Measurements from ENCODE around the gene ZFAND6. TPM values are rescaled to one million over a fixed set of nuclear protein-coding genes. Genes with fewer than 3 reads are reported as not detected.

Gene ZFAND6
- total RNA-seq, 1 experiment from 2014 or later = 181 TPM

DNA sequence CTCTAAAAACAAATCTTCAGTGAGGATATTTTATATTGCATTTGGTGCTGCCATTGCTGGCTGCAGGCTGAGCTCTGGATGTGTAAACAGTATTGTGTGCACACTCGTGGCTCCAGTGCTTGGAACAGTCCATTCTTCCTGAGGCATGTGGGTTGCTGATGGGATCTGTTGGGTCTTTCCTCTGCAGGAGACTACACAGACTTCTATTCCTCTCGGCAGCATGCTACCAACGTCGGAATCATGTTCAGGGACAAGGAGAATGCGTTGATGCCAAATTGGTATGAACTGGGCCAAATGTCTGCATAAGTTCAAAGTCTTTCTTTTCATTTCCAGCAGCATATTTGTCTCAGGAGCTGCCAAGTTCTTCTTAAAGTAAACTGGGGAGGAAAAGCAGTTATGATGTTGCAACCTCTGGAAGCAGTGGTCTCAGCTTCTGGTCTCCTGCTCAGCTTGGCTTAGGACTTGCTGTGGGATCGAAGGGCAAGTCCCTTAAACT, 102.6 kb downstream of the ZFAND6 start:
- Histone ChIP-seq H3K9me3 (replicated peaks) (no peaks in the 10 kb centered on the region), H3K27ac (no peak overlapping the region), H3K4me1 (replicated peaks) (peaks cover 9% of the 10 kb centered on the region), H3K36me3 (peaks cover 21% of the 10 kb centered on the region), H3K27me3 (replicated peaks) (no peaks in the 10 kb centered on the region), H3K4me3 (no peak overlapping the region)
- no peak for DNase-seq (ENCODE audit: low read depth in 1 of 2, low spot score in 2 of 2)

DNA sequence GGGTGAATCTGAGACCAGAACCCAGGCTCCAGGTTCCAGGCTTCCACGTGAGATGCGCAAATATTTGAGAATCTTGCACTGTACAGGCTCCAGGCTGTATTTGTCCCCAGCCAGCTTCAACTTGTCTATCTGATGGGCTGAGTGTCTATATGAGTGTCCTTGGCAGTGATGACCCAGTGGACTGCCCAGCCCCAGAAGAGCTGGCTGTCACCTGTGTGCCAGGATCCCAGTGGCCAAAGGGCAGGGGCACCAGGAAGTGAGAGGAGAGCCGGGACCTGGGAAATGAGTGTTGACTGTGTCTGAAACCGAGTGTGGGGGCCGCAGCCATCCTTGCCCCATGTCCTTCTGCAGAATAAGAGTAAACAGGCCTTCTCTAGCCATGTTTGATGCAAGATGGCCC, 103.7 kb downstream of the ZFAND6 start:
- Histone ChIP-seq H3K27me3 (replicated peaks) (no peaks in the 10 kb centered on the region), H3K9me3 (replicated peaks) (no peaks in the 10 kb centered on the region), H3K36me3 (peaks cover 21% of the 10 kb centered on the region), H3K27ac (no peak overlapping the region), H3K4me1 (replicated peaks) (peaks cover 9% of the 10 kb centered on the region), H3K4me3 (no peak overlapping the region)
- DNase-seq (ENCODE audit: low read depth in 1 of 2, low spot score in 2 of 2) = no peak

DNA sequence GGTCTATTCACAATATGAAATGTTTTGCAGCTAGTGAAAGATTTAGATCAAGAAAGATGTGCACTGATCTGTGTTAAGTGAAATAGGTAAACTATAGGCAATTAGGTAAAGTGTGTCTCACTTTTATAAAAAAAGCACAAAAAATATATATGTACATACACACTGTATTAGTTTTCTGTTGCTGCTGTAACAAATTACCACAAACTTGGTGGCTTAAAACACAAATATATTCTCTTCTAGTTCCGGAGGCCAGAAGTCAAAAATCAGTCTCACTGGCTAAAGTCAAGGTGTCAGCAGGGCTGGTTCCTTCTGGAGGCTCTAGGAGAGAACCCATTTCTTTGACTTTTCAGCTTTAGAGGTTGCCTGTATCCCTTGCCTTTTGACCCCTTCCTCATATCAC, 104.4 kb downstream of the ZFAND6 start:
- Histone ChIP-seq H3K9me3 (replicated peaks) (no peaks in the 10 kb centered on the region), H3K4me3 (no peak overlapping the region), H3K27me3 (replicated peaks) (no peaks in the 10 kb centered on the region), H3K27ac (no peak overlapping the region), H3K36me3 (peaks cover 21% of the 10 kb centered on the region), H3K4me1 (replicated peaks) (peaks cover 9% of the 10 kb centered on the region)
- no peak for DNase-seq (ENCODE audit: low read depth in 1 of 2, low spot score in 2 of 2)

DNA sequence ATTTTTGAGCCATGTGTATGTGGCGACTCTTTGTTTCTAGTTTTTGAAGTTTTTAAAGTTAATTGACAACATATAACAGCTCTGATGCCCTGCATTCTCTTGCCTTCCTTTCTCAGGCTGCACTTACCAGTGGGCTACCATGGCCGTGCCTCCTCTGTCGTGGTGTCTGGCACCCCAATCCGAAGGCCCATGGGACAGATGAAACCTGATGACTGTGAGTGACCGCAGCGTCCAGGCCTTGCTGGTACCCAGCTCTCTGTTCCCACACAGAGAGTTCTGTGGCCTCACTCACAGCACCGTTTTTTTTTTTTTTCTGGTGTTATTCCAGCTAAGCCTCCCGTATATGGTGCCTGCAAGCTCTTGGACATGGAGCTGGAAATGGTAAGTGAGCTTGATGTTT, 108.5 kb downstream of the ZFAND6 start:
- DNase-seq (ENCODE audit: low read depth in 1 of 2, low spot score in 2 of 2) = no peak
- Histone ChIP-seq H3K4me3 (no peak overlapping the region), H3K27ac (no peak overlapping the region), H3K36me3 (peaks cover 5% of the 10 kb centered on the region; the same call in 1 of the 2 replicates), H3K4me1 (replicated peaks) (no peaks in the 10 kb centered on the region), H3K27me3 (replicated peaks) (no peaks in the 10 kb centered on the region), H3K9me3 (replicated peaks) (no peaks in the 10 kb centered on the region)

DNA sequence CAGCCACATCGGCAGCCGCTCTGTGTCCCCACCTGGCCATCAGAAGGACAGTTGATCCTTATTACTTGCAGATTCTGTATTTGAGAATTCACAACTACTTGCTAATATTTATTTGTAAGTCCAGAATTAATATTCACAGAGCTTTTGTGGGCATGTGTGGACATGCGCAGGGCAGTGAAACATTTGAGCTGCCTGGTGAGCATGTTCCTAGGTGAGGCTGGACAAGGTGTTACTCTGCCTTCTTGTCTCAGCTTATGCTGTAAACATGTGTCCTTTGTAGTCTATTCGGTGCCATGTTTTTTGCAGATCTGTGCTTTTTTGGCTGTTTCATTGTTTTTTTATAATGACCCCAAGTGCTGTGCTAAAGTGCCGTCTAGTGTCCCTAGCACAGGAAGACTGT, 108.9 kb downstream of the ZFAND6 start:
- H3K27ac ChIP-seq = no peak overlapping the region
- H3K4me3 ChIP-seq = no peak overlapping the region
- 0 out of 2 replicates have a peak, but pooled peaks cover 5% of the 10 kb centered on the region for H3K36me3 ChIP-seq
- H3K27me3 ChIP-seq (replicated peaks) = no peaks in the 10 kb centered on the region
- H3K4me1 ChIP-seq (replicated peaks) = no peaks in the 10 kb centered on the region
- H3K9me3 ChIP-seq (replicated peaks) = no peaks in the 10 kb centered on the region
- DNase-seq (ENCODE audit: low read depth in 1 of 2, low spot score in 2 of 2) = no peak

DNA sequence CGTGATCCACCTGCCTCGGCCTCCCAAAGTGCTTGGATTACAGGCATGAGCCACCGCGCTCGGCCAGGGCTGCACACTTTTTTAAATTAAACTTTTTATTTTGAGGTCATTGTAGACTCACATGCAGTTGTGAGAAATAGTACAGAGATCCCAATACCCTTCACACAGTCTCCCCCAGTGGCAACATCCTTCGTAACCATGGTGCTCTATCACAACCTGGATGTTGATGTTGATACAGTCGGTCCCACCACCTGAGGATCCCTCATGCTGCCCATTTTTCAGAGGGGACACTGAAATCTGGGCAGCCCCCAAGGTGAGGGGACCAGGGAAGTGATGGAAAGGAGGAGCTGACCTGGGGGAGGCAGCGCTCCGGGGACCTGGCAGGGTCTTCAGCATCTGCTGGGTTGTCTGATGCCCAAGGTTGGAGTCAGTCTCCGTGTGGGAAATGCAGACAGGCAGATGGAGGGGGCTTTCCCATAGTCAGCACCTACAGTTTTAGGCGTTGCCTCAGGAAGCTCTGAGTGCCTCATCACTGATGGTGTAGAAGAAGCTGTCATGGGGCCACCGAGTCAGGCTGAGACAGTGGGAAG, 110.4 kb downstream of the ZFAND6 start:
- Histone ChIP-seq H3K4me1 (replicated peaks) (no peaks in the 10 kb centered on the region), H3K27ac (no peak overlapping the region), H3K4me3 (no peak overlapping the region), H3K9me3 (replicated peaks) (no peaks in the 10 kb centered on the region), H3K27me3 (replicated peaks) (no peaks in the 10 kb centered on the region), H3K36me3 (peaks cover 2% of the 10 kb centered on the region; the same call in 1 of the 2 replicates)
- DNase-seq (ENCODE audit: low read depth in 1 of 2, low spot score in 2 of 2) = no peak

DNA sequence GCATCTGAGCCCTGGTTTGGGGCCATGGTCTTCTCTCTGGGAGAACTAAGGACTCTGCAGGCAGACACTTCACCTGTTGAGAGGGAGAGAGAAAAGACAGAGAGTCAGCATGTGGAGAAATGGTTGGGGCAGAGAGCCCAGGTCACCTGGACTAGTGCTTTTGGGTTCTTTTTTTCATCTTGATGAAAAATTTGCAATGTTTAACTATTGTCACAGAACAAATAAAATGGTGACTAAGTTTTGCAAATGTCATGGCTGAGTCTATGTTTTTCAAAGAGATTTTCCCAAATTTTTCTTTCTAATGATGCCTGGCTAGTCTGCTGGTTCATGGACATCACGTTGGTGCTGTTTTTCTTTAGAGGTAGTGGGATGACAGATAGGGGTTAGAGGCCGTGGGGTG, 111.1 kb downstream of the ZFAND6 start:
- no peak overlapping the region for H3K4me3 ChIP-seq
- DNase-seq (ENCODE audit: low read depth in 1 of 2, low spot score in 2 of 2) = no peak
- no peak overlapping the region for H3K27ac ChIP-seq
- no peaks in the 10 kb centered on the region for H3K9me3 ChIP-seq (replicated peaks)
- no peaks in the 10 kb centered on the region for H3K4me1 ChIP-seq (replicated peaks)
- H3K36me3 ChIP-seq = peaks cover 9% of the 10 kb centered on the region; the same call in 1 of the 2 replicates
- no peaks in the 10 kb centered on the region for H3K27me3 ChIP-seq (replicated peaks)

DNA sequence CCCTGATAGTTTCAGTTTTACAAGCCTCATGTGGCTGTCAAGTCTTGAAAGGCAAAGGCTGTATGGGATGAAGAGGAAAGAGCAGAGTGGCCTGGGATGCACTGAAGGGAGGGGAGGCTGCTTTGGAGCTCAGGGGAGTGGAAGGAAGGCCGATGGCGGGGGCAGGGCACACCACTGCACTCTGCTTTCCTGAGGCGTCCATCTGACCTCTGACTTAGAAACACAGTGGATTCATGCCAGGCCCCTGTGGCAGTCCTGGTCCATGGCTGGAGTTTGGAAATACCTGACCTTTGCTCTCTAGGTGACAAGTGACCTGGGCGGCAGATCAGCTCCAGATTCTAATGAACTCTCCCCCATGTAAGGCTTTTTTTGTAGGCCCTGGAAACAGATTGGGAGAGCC, 112.3 kb downstream of the ZFAND6 start:
- Histone ChIP-seq H3K9me3 (replicated peaks) (no peaks in the 10 kb centered on the region), H3K27me3 (replicated peaks) (no peaks in the 10 kb centered on the region), H3K4me3 (no peak overlapping the region), H3K4me1 (replicated peaks) (no peaks in the 10 kb centered on the region), H3K27ac (no peak overlapping the region), H3K36me3 (peaks cover 10% of the 10 kb centered on the region)
- DNase-seq (ENCODE audit: low read depth in 1 of 2, low spot score in 2 of 2) = no peak

DNA sequence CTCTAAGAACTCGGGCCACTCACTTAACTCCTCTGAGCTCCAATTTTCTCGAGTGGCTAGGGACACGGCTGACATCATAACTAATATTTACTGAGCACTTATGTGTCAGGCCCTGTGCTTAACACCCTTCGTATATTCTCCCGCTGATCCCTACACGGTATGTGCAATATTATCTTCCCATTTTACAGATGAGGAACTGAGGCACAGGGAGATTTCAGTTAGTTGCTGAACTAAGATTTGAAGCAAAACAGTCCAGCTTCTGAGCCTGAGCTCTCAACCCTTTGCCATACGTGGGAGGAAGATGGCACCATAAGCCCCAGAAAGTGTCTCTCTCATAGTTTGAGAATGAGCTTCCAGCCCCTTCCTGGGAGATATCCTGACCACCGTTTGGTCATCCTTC, 112.9 kb downstream of the ZFAND6 start:
- Histone ChIP-seq H3K27me3 (replicated peaks) (no peaks in the 10 kb centered on the region), H3K9me3 (replicated peaks) (no peaks in the 10 kb centered on the region), H3K27ac (no peak overlapping the region), H3K36me3 (peaks cover 14% of the 10 kb centered on the region), H3K4me3 (no peak overlapping the region), H3K4me1 (replicated peaks) (no peaks in the 10 kb centered on the region)
- DNase-seq (ENCODE audit: low read depth in 1 of 2, low spot score in 2 of 2) = no peak

DNA sequence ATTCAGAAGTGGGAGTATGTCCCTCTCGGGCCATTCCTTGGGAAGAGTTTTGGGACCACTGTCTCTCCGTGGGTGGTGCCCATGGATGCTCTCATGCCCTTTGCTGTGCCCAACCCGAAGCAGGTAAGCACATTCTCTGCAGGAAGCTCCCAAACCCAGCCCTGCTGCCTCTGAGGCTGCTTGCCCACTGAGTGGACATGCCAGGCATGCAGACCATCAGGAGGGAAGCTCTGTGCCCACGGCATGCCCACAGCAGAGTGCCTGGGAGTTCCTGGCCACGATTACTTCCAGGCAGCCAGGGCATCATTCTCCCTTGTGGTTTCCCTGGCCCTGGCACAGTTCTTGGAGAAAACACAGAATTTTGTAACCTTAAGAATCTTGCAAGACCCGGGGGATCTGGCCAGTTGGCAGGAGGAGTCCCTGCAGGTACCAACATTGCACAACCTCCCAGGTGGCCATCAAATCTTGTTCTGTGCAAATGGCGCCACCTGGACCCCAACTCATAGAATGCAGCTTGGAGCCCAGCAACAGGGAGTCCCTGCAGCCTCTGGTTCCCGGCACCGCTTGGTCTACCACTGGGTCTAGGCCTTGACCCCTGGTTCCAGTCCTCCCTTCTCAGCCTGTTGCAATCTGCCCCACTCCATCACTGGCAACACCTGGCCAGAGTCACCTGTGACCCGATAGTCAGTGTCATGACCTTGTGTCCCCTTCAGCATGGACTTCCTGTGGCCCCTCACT, 113.7 kb downstream of the ZFAND6 start:
- no peak for DNase-seq (ENCODE audit: low read depth in 1 of 2, low spot score in 2 of 2)
- peaks cover 20% of the 10 kb centered on the region for H3K36me3 ChIP-seq
- H3K4me1 ChIP-seq (replicated peaks) = no peaks in the 10 kb centered on the region
- H3K4me3 ChIP-seq = no peak overlapping the region
- H3K27me3 ChIP-seq (replicated peaks) = no peaks in the 10 kb centered on the region
- H3K27ac ChIP-seq = no peak overlapping the region
- H3K9me3 ChIP-seq (replicated peaks) = no peaks in the 10 kb centered on the region

DNA sequence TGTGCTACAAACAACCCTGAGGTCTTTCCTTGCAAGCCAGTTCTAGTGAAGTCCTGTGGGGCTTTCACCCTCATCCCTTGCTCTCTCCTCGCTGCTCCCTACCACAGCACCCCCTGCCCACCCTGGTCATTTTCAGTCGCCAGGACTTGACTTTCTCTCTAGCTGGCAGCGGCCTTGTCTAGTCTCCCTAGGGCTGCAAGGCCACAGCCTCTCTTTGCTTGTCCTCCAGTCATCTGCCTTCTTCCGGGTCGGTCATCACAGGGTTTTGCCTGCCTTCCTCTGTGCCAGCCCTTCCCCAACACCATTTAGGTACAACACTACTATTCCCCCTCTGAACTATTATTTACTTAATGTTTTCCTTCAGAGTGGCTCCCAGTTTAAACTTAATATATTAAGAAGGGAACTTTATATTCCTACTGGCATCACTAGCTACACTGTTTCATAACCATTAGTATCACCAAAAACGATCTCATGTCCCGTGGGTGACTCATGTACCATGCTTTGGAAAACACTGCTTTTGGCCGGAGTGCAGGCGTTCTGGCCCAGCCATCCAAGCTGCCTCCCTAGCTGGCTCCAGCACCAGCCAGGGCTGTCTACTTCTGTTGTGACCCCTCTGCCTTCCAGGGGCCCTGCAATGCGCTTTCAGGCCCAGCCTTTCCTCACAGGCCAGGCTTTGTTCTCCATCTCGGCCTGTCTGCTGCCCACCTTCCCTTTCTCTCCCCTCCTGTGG, 114.7 kb downstream of the ZFAND6 start:
- H3K9me3 ChIP-seq (replicated peaks) = no peaks in the 10 kb centered on the region
- no peak overlapping the region for H3K4me3 ChIP-seq
- no peak for DNase-seq (ENCODE audit: low read depth in 1 of 2, low spot score in 2 of 2)
- H3K27me3 ChIP-seq (replicated peaks) = no peaks in the 10 kb centered on the region
- peaks cover 6% of the 10 kb centered on the region for H3K4me1 ChIP-seq (replicated peaks)
- H3K36me3 ChIP-seq = peaks cover 20% of the 10 kb centered on the region
- no peak overlapping the region for H3K27ac ChIP-seq

DNA sequence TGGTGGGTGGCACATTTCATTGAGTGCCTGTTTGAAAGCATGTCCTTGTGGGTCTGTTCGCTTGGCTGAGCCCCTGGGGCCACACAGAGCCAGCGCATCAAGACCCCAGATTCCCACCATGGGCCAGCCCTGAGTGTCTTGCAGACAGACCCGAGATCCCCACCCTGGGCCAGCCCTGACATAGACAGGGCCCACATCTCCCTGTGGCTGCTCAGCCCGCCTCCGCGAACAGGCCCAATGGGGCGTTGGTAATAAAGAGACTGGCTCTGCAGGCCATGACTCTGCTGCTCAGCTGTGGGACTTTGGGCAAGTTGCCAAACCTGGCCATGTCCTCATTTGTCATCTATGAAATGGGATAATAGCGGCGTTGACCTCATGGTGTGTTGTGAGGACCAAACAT, 116.0 kb downstream of the ZFAND6 start:
- peaks cover 14% of the 10 kb centered on the region for H3K4me1 ChIP-seq (replicated peaks)
- no peak overlapping the region for H3K27ac ChIP-seq
- peaks cover 27% of the 10 kb centered on the region for H3K36me3 ChIP-seq
- no peak overlapping the region for H3K4me3 ChIP-seq
- no peaks in the 10 kb centered on the region for H3K9me3 ChIP-seq (replicated peaks)
- no peak for DNase-seq (ENCODE audit: low read depth in 1 of 2, low spot score in 2 of 2)
- no peaks in the 10 kb centered on the region for H3K27me3 ChIP-seq (replicated peaks)

DNA sequence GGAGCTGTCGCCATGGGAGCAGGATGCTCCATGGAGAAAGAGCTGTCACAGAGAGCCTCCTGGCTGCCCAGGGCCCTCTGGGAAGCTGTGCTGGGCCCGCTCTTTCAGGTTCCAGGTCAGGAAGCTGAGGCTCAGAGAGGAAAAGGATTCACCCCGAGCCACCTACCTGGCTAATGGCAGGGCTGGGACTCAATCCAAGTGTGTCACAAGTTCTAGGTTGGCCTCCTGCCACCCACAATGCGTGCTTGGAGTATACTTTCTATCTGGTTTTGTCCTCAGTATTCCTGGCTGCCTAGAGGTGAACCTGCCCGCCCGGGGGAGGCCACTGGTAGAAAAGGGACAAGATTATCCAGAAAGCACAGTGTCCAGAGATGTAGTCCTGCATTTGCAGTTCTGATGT, 117.0 kb downstream of the ZFAND6 start:
- DNase-seq (ENCODE audit: low read depth in 1 of 2, low spot score in 2 of 2) = no peak
- Histone ChIP-seq H3K36me3 (peaks cover 34% of the 10 kb centered on the region), H3K9me3 (replicated peaks) (no peaks in the 10 kb centered on the region), H3K27me3 (replicated peaks) (no peaks in the 10 kb centered on the region), H3K4me1 (replicated peaks) (peaks cover 14% of the 10 kb centered on the region), H3K4me3 (no peak overlapping the region), H3K27ac (no peak overlapping the region)

DNA sequence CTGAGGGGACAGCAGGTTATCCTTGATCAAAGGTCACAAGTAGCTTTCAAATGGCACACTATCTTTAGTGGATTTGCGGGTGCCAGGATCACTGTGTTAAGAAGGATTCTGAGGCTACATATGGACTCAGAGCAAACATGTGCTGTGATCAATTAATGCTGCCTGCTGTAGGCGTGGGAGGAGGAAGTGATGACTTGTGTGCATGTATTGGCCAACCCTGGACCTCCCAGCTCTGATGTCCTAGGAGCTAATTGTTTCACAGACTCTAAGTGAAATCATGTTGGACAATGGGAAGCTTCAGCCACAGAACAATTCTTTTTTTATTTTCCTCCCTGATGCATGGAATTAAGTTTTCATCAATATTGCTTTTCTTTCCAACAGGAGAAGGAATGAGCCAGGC, 117.7 kb downstream of the ZFAND6 start:
- no peaks in the 10 kb centered on the region for H3K27me3 ChIP-seq (replicated peaks)
- DNase-seq (ENCODE audit: low read depth in 1 of 2, low spot score in 2 of 2) = no peak
- no peak overlapping the region for H3K4me3 ChIP-seq
- H3K9me3 ChIP-seq (replicated peaks) = no peaks in the 10 kb centered on the region
- peaks cover 32% of the 10 kb centered on the region for H3K36me3 ChIP-seq
- no peak overlapping the region for H3K27ac ChIP-seq
- peaks cover 14% of the 10 kb centered on the region for H3K4me1 ChIP-seq (replicated peaks)

Data from SJSA1 (cell line).